HCT116 (cell line): ENCODE measurements around the gene PGBD4. TPM values are rescaled to one million over a fixed set of nuclear protein-coding genes. Genes with fewer than 3 reads are reported as not detected.

Experiments used
- ATAC-seq: fragments of 200-7000 bp; cut with Tn5 transposase; 2 replicates; pipeline ENCODE4 v1.9.1; 2020; ENCODE audit warnings: mild to moderate bottlenecking, moderate library complexity
- BruUV-seq: library from RNA; stranded (reverse); fragments of 400-500 nt; replicated peaks from 2 replicates; lab custom pipeline; 2021; lab: Mats Ljungman, UMichigan
- CTCF ChIA-PET: fragments of 300-600 bp; sonication (Branson Sonifier 250); formaldehyde crosslinking; loops from one replicate; lab custom pipeline; 2021; ENCODE audit warnings: antibody characterized with exemption; lab: Charles Lee
- POLR2A ChIA-PET: fragments of 300-600, 350-600 bp; sonication (Branson Sonifier 250); formaldehyde crosslinking; loops from one replicate; lab custom pipeline; 2021; ENCODE audit warnings: antibody characterized with exemption; lab: Charles Lee
- RAD21 ChIA-PET, 2 experiments: fragments of 300-600 bp; sonication (Branson Sonifier 250); formaldehyde crosslinking; loops; one replicate each; lab custom pipeline; 2023; ENCODE audit warnings: low total read pairs in 2 of 2; ENCODE audit not compliant: uncharacterized antibody in 2 of 2, unreplicated experiment in 2 of 2, low non-redundant PET in 1 of 2; lab: Charles Lee
- DNase-seq: peaks from one replicate; pipeline ENCODE4 v3.0.0-alpha.2; 2010; ENCODE audit warnings: low read depth, low spot score
- H2AFZ ChIP-seq: fragments of 200-600 bp; shearing (Covaris generic), sonication (generic); 2 replicates; pipeline ENCODE4 v1.6.1; 2017; ENCODE audit warnings: low read depth, mixed run types, mixed read lengths, antibody characterized with exemption, low read length; ENCODE audit not compliant: poor library complexity, severe bottlenecking
- H3K27ac ChIP-seq: 2 replicates; pipeline ENCODE4 v1.5.1; 2012; ENCODE audit warnings: low read depth, low read length
- H3K27me3 ChIP-seq: fragments of 200-600 bp; sonication (generic); 2 replicates; pipeline ENCODE4 v1.6.1; 2016; ENCODE audit warnings: mixed run types, low read length, mixed read lengths; ENCODE audit not compliant: insufficient read depth
- H3K36me3 ChIP-seq, 2 experiments: fragments of 200-500 bp in 1 of 2; fragments of 200-600 bp in 1 of 2; sonication (Bioruptor generic) in 1 of 2; sonication (generic) in 1 of 2; 2 replicates each; pipeline versions ENCODE4 v1.5.1 to v1.6.1; 2014 to 2016; ENCODE audit warnings: low read length in 2 of 2, inconsistent platforms in 1 of 2, mixed read lengths in 1 of 2, mixed run types in 1 of 2; ENCODE audit not compliant: insufficient read depth in 2 of 2, control insufficient read depth in 1 of 2
- H3K4me1 ChIP-seq, 2 experiments: fragments of 200-600 bp in 1 of 2; sonication (generic) in 1 of 2; 2 replicates each; pipeline versions ENCODE4 v1.5.1 to v1.6.1; 2012 to 2017; ENCODE audit warnings: low read length in 2 of 2, inconsistent platforms in 1 of 2, mild to moderate bottlenecking in 1 of 2, mixed read lengths in 1 of 2, mixed run types in 1 of 2, moderate library complexity in 1 of 2; ENCODE audit not compliant: insufficient read depth in 2 of 2, control insufficient read depth in 1 of 2
- H3K4me2 ChIP-seq: fragments of 200-600 bp; sonication (generic); 2 replicates; pipeline ENCODE4 v1.6.1; 2017; ENCODE audit warnings: mixed run types, low read length, mixed read lengths
- H3K4me3 ChIP-seq, 2 experiments: fragments of 200-600 bp in 1 of 2; sonication (generic) in 1 of 2; replicated peaks in 1 of 2; 2 replicates each; pipeline ENCODE4 v1.5.1; 2011 to 2016; ENCODE audit warnings: low read length in 2 of 2, control low read depth in 1 of 2, low read depth in 1 of 2, mild to moderate bottlenecking in 1 of 2, mixed read lengths in 1 of 2, mixed run types in 1 of 2
- H3K79me2 ChIP-seq: fragments of 200-600 bp; sonication (generic); 2 replicates; pipeline ENCODE4 v1.6.1; 2017; ENCODE audit warnings: mild to moderate bottlenecking, mixed run types, low read length, moderate library complexity, mixed read lengths; ENCODE audit not compliant: insufficient read depth
- H3K9ac ChIP-seq: fragments of 200-600 bp; sonication (generic); 2 replicates; pipeline ENCODE4 v1.6.1; 2016; ENCODE audit warnings: low read length, mixed read lengths
- H3K9me2 ChIP-seq: fragments of 200-600 bp; sonication (generic), shearing (Covaris generic); 2 replicates; pipeline ENCODE4 v1.6.1; 2017; ENCODE audit warnings: mixed run types, mild to moderate bottlenecking, moderate library complexity; ENCODE audit not compliant: insufficient read depth
- H3K9me3 ChIP-seq, 2 experiments: fragments of 200-500 bp in 1 of 2; fragments of 200-600 bp in 1 of 2; sonication (Bioruptor generic) in 1 of 2; sonication (generic) in 1 of 2; 2 replicates each; pipeline ENCODE4 v1.6.1; 2014 to 2017; ENCODE audit warnings: low read length in 2 of 2, mixed read lengths in 2 of 2, inconsistent platforms in 1 of 2, low read depth in 1 of 2, mild to moderate bottlenecking in 1 of 2, mixed run types in 1 of 2, moderate library complexity in 1 of 2; ENCODE audit not compliant: control insufficient read depth in 1 of 2, insufficient read depth in 1 of 2
- H4K20me1 ChIP-seq: fragments of 200-600 bp; sonication (generic), shearing (Covaris generic); 2 replicates; pipeline ENCODE4 v1.6.1; 2017; ENCODE audit warnings: mixed run types, mild to moderate bottlenecking, moderate library complexity; ENCODE audit not compliant: insufficient read depth
- CEBPB ChIP-seq: IDR thresholded peaks from 2 replicates; pipeline ENCODE4 v1.6.1; 2012; ENCODE audit warnings: low read depth
- CTCF ChIP-seq, 3 experiments: fragments of 200-600 bp in 1 of 3; sonication (generic) in 1 of 3; IDR thresholded peaks in 2 of 3; conservative IDR thresholded peaks in 1 of 3; 2 replicates each; pipeline ENCODE4 v1.5.1; 2012 to 2017; ENCODE audit warnings: low read depth in 2 of 3, low read length in 2 of 3, antibody characterized with exemption in 1 of 3, borderline replicate concordance in 1 of 3, control low read depth in 1 of 3, mild to moderate bottlenecking in 1 of 3, mixed read lengths in 1 of 3, mixed run types in 1 of 3, moderate library complexity in 1 of 3; ENCODE audit not compliant: insufficient read depth in 1 of 3
- EGR1 ChIP-seq: IDR thresholded peaks from 2 replicates; pipeline ENCODE4 v1.6.1; 2012; ENCODE audit warnings: low read depth
- EZH2phosphoT487 ChIP-seq: fragments of 200-600 bp; IDR thresholded peaks from 2 replicates; pipeline ENCODE4 v1.6.1; 2018; ENCODE audit warnings: antibody characterized with exemption, borderline replicate concordance
- POLR2A ChIP-seq: IDR thresholded peaks from 2 replicates; pipeline ENCODE4 v1.7.0; 2011; ENCODE audit warnings: borderline replicate concordance; ENCODE audit not compliant: insufficient read depth, insufficient read length; ENCODE audit errors: extremely low read depth
- POLR2AphosphoS5 ChIP-seq: IDR thresholded peaks from 2 replicates; pipeline ENCODE4 v1.6.1; 2011; ENCODE audit warnings: mild to moderate bottlenecking, low read depth, low read length, moderate library complexity
- SIN3A ChIP-seq: IDR thresholded peaks from 2 replicates; pipeline ENCODE4 v1.6.1; 2012; ENCODE audit warnings: low read depth
- SRF ChIP-seq: IDR thresholded peaks from 2 replicates; pipeline ENCODE4 v1.6.1; 2012; ENCODE audit warnings: low read depth
- TCF7L2 ChIP-seq: IDR thresholded peaks from 2 replicates; pipeline ENCODE4 v1.7.0; 2011; ENCODE audit warnings: borderline replicate concordance, inconsistent platforms; ENCODE audit not compliant: insufficient read depth, insufficient read length; ENCODE audit errors: extremely low read depth
- YY1 ChIP-seq: IDR thresholded peaks from 2 replicates; pipeline ENCODE4 v1.6.1; 2011; ENCODE audit warnings: low read length, low read depth, moderate library complexity, mild to moderate bottlenecking; ENCODE audit not compliant: insufficient replicate concordance; ENCODE audit errors: extremely low read depth
- ZFX ChIP-seq: fragments of 450-650 bp; IDR thresholded peaks from 2 replicates; pipeline ENCODE4 v1.6.1; 2017
- ZNF274 ChIP-seq: fragments of 200-500 bp; sonication (Bioruptor generic); IDR thresholded peaks from 2 replicates; pipeline ENCODE4 v1.6.1; 2014; ENCODE audit warnings: mild to moderate bottlenecking, low read depth, low read length, inconsistent platforms
- intact Hi-C: fragments of 100-400 bp; cut with micrococcal nuclease; formaldehyde crosslinking; loops from 2 replicates; pipeline ENCODE4 v1.10.0; 2022
- total RNA-seq: library from RNA; stranded (reverse); gene quantifications from one replicate; pipeline ENCODE4 v1.2.1, GENCODE V29; 2021; ENCODE audit not compliant: unreplicated experiment
- TF ChIP-seq, protein P1 (sequence below): IDR thresholded peaks from 2 replicates; pipeline ENCODE4 v1.6.1; 2011; ENCODE audit warnings: mild to moderate bottlenecking, low read length, moderate library complexity; ENCODE audit not compliant: insufficient replicate concordance; ENCODE audit errors: extremely low read depth

PGBD4 gene
- total RNA-seq, 1 experiment from 2014 or later, result 0.96 TPM

GRCh38 chr15:34106423-34106822, 4.5 kb downstream of the PGBD4 start:
- H3K27me3 ChIP-seq, result no peaks in the 10 kb centered on the region
- H3K9me3 ChIP-seq, result peaks cover 0 to 7% of the 10 kb centered on the region in 2 experiments; a peak in 1 of 4 replicates
- H3K27ac ChIP-seq, result no peak overlapping the region
- peaks cover 3 to 13% of the 10 kb centered on the region in 2 experiments; a peak in 2 of 4 replicates for H3K4me1 ChIP-seq
- intact Hi-C loops, result no loop called here
- no peak overlapping the region for H3K4me2 ChIP-seq
- no peaks in the 10 kb centered on the region for H3K36me3 ChIP-seq
- H3K9ac ChIP-seq, result no peak overlapping the region
- RAD21 ChIA-PET, result no interaction called here
- no TSS peak for BruUV-seq
- no peak overlapping the region for H2AFZ ChIP-seq
- no peak for DNase-seq
- H3K9me2 ChIP-seq, result no peaks in the 10 kb centered on the region
- no peaks in the 10 kb centered on the region for H4K20me1 ChIP-seq
- POLR2A ChIA-PET, result no interaction called here
- ATAC-seq, result no peak
- CTCF ChIA-PET, result no interaction called here
- TF ChIP-seq ZFX, result no peak
- no peak for TF ChIP-seq EZH2phosphoT487
- TF ChIP-seq POLR2AphosphoS5, result no peak
- no peak for TF ChIP-seq YY1
- no peak for TF ChIP-seq TCF7L2
- TF ChIP-seq POLR2A, result no peak
- TF ChIP-seq CTCF (IDR thresholded peaks at IDR 0.05 in 2 of 3, conservative IDR thresholded peaks at IDR 0.05 in 1 of 3; ENCODE audit: borderline replicate concordance in 1 of 3, insufficient read depth in 1 of 3, low read depth in 2 of 3, low read length in 2 of 3), result no peak
- TF ChIP-seq EGR1, result no peak
- TF ChIP-seq, protein P1, sequence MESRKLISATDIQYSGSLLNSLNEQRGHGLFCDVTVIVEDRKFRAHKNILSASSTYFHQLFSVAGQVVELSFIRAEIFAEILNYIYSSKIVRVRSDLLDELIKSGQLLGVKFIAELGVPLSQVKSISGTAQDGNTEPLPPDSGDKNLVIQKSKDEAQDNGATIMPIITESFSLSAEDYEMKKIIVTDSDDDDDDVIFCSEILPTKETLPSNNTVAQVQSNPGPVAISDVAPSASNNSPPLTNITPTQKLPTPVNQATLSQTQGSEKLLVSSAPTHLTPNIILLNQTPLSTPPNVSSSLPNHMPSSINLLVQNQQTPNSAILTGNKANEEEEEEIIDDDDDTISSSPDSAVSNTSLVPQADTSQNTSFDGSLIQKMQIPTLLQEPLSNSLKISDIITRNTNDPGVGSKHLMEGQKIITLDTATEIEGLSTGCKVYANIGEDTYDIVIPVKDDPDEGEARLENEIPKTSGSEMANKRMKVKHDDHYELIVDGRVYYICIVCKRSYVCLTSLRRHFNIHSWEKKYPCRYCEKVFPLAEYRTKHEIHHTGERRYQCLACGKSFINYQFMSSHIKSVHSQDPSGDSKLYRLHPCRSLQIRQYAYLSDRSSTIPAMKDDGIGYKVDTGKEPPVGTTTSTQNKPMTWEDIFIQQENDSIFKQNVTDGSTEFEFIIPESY, result no peak
- no peak for TF ChIP-seq SIN3A
- TF ChIP-seq ZNF274, result no peak
- no peak for TF ChIP-seq CEBPB
- no peak for TF ChIP-seq SRF
- H3K4me3 ChIP-seq, result no peak overlapping the region
- H3K79me2 ChIP-seq, result peaks cover 2% of the 10 kb centered on the region; the same call in 1 of the 2 replicates
